Measurements from ENCODE around the gene ASPSCR1. TPM values are rescaled to one million over a fixed set of nuclear protein-coding genes. Genes with fewer than 3 reads are reported as not detected.
"Not testable (repeated sequence)": the region's sequence is repeated elsewhere in the genome, so short reads cannot be mapped to it uniquely, and the experiment has no call there.

Gene ASPSCR1
- total and polyA plus RNA-seq, 4 donors: 15.0 to 108 (median 30.4) TPM

GRCh38 chr17:81951785-81952684 is 25.4 kb upstream of the ASPSCR1 start:
- Histone ChIP-seq H3K27ac (ENCODE audit: low read depth in 1 of 2, low read length in 2 of 2) (no peak overlapping the region), H3K27me3 (ENCODE audit: control insufficient read depth in 1 of 2, insufficient read depth in 2 of 2, low read length in 1 of 2) (no peaks in the 10 kb centered on the region), H3K36me3 (ENCODE audit: control insufficient read depth in 1 of 2, insufficient read depth in 2 of 2, low read length in 1 of 2) (no peaks in the 10 kb centered on the region), H3K9me3 (ENCODE audit: control insufficient read depth, low read length) (no peaks in the 10 kb centered on the region), H3K4me3 (ENCODE audit: low read length in 2 of 2) (no peak overlapping the region), H3K4me1 (ENCODE audit: control insufficient read depth in 1 of 2, insufficient read depth in 2 of 2, low read length in 2 of 2) (no peaks in the 10 kb centered on the region)
- intact Hi-C loops (cut with DNase I): loop anchor here (10.0 kb wide), 1 partner anchor 203 kb away; no protein-coding TSS in a partner anchor
- ATAC-seq (ENCODE audit: low FRiP score) (no peak), DNase-seq (no peak)
- 53 to 54% methylated on average over 13 of the region's 13 CpGs for WGBS, 2 donors

GRCh38 chr17:81952792-81953228 is 24.6 kb upstream of the ASPSCR1 start:
- H3K4me3 ChIP-seq (ENCODE audit: low read length in 2 of 2): no peak overlapping the region
- DNase-seq (no peak), ATAC-seq (ENCODE audit: low FRiP score) (no peak)
- intact Hi-C loops (cut with DNase I): loop anchor here (10.0 kb wide), 1 partner anchor 202 kb away; no protein-coding TSS in a partner anchor
- no peaks in the 10 kb centered on the region for H3K27me3 ChIP-seq (ENCODE audit: control insufficient read depth in 1 of 2, insufficient read depth in 2 of 2, low read length in 1 of 2)
- no peaks in the 10 kb centered on the region for H3K36me3 ChIP-seq (ENCODE audit: control insufficient read depth in 1 of 2, insufficient read depth in 2 of 2, low read length in 1 of 2)
- H3K27ac ChIP-seq (ENCODE audit: low read depth in 1 of 2, low read length in 2 of 2): no peak overlapping the region
- no peaks in the 10 kb centered on the region for H3K4me1 ChIP-seq (ENCODE audit: control insufficient read depth in 1 of 2, insufficient read depth in 2 of 2, low read length in 2 of 2)
- no peaks in the 10 kb centered on the region for H3K9me3 ChIP-seq (ENCODE audit: control insufficient read depth, low read length)
- 54 to 57% methylated on average over 16 of the region's 16 CpGs for WGBS, 2 donors

DNA sequence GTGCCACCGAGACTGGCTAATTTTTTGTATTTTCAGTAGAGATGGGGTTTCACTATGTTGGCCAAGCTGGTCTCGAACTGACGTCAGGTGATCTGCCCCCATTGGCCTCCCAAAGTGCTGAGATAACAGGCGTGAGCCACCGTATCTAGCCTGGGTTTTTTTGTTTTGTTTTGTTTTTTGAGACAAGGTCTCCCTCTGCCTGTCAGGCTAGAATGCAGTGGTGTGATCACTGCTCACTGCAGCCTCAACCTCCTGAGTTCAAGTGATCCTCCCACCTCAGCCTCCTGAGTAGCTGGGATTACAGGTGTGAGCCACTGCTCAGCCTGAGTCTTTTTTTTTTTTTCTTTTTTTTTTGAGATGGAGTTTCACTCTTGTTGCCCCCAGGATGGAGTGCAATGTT is 24.0 kb upstream of the ASPSCR1 start:
- intact Hi-C loops (cut with DNase I): loop anchor here (10.0 kb wide), 1 partner anchor 201 kb away; no protein-coding TSS in a partner anchor
- not testable (repeated sequence) for H3K4me1 ChIP-seq (ENCODE audit: control insufficient read depth in 1 of 2, insufficient read depth in 2 of 2, low read length in 2 of 2); DNase-seq; ATAC-seq (ENCODE audit: low FRiP score); H3K27me3 ChIP-seq (ENCODE audit: control insufficient read depth in 1 of 2, insufficient read depth in 2 of 2, low read length in 1 of 2); H3K36me3 ChIP-seq (ENCODE audit: control insufficient read depth in 1 of 2, insufficient read depth in 2 of 2, low read length in 1 of 2); H3K4me3 ChIP-seq (ENCODE audit: low read length in 2 of 2); H3K9me3 ChIP-seq (ENCODE audit: control insufficient read depth, low read length); H3K27ac ChIP-seq (ENCODE audit: low read depth in 1 of 2, low read length in 2 of 2)
- 74 to 75% methylated on average over 5 of the region's 5 CpGs for WGBS, 2 donors

GRCh38 chr17:81954131-81955057 is 23.0 kb upstream of the ASPSCR1 start:
- H3K36me3 ChIP-seq (ENCODE audit: control insufficient read depth in 1 of 2, insufficient read depth in 2 of 2, low read length in 1 of 2): no peaks in the 10 kb centered on the region
- no peaks in the 10 kb centered on the region for H3K9me3 ChIP-seq (ENCODE audit: control insufficient read depth, low read length)
- WGBS, 2 donors: 83 to 85% methylated on average over 19 of the region's 19 CpGs
- DNase-seq (no peak), ATAC-seq (ENCODE audit: low FRiP score) (no peak)
- no peak overlapping the region for H3K4me3 ChIP-seq (ENCODE audit: low read length in 2 of 2)
- H3K27me3 ChIP-seq (ENCODE audit: control insufficient read depth in 1 of 2, insufficient read depth in 2 of 2, low read length in 1 of 2): no peaks in the 10 kb centered on the region
- intact Hi-C loops (cut with DNase I): loop anchor here (10.0 kb wide), 1 partner anchor 200 kb away; no protein-coding TSS in a partner anchor
- no peaks in the 10 kb centered on the region for H3K4me1 ChIP-seq (ENCODE audit: control insufficient read depth in 1 of 2, insufficient read depth in 2 of 2, low read length in 2 of 2)
- no peak overlapping the region for H3K27ac ChIP-seq (ENCODE audit: low read depth in 1 of 2, low read length in 2 of 2)

- no peaks in the 10 kb centered on the region for H3K9me3 ChIP-seq (ENCODE audit: control insufficient read depth, low read length)
- no peak overlapping the region for H3K4me3 ChIP-seq (ENCODE audit: low read length in 2 of 2)
- no peaks in the 10 kb centered on the region for H3K4me1 ChIP-seq (ENCODE audit: control insufficient read depth in 1 of 2, insufficient read depth in 2 of 2, low read length in 2 of 2)
- ATAC-seq (ENCODE audit: low FRiP score) (no peak), DNase-seq (no peak)
- H3K27me3 ChIP-seq (ENCODE audit: control insufficient read depth in 1 of 2, insufficient read depth in 2 of 2, low read length in 1 of 2): no peaks in the 10 kb centered on the region
- no peaks in the 10 kb centered on the region for H3K36me3 ChIP-seq (ENCODE audit: control insufficient read depth in 1 of 2, insufficient read depth in 2 of 2, low read length in 1 of 2)
- intact Hi-C loops (cut with DNase I): loop anchor here (10.0 kb wide), 1 partner anchor 200 kb away; no protein-coding TSS in a partner anchor
- no peak overlapping the region for H3K27ac ChIP-seq (ENCODE audit: low read depth in 1 of 2, low read length in 2 of 2)
- WGBS, 2 donors: 93% methylated on average over 21 to 26 of the region's 26 CpGs
Observed at GRCh38 chr17:81955058-81955681, 22.3 kb upstream of the ASPSCR1 start.

DNA sequence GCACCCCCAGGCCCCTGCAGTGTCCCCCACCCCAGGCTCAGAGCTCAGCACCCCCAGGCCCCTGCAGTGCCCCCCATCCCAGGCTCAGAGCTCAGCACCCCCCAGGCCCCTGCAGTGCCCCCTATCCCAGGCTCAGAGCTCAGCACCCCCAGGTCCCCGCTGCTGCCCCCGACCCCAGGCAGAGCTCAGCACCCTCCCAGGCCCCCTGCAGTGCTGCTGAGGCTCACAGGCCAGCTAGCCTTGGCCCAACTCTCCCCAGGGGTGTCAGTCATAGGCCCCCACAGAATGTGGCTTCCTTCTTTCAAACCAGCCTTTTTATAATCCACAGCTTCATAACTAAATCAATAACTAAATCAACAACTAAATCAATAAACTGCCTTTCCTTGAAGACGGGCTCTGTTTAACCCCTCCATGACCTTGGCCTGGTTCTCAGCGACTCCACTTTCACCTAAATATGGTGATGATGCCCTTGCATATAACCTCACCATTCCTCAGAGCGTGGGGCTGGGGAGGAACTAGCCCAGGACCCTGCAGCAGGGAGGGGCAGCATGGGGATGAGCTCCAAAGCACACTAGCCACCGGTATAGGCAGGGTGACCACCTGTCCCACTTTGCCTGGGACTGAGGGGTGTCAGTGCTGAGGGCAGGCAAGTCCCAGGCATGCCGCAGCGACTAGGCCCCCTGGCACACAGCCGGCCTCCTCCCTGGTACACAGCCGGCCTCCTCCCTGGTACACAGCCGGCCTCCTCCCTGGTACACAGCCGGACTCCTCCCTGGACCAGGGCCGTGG is 21.5 kb upstream of the ASPSCR1 start:
- Histone ChIP-seq H3K36me3 (ENCODE audit: control insufficient read depth in 1 of 2, insufficient read depth in 2 of 2, low read length in 1 of 2) (no peaks in the 10 kb centered on the region), H3K9me3 (ENCODE audit: control insufficient read depth, low read length) (no peaks in the 10 kb centered on the region), H3K4me1 (ENCODE audit: control insufficient read depth in 1 of 2, insufficient read depth in 2 of 2, low read length in 2 of 2) (no peaks in the 10 kb centered on the region), H3K27me3 (ENCODE audit: control insufficient read depth in 1 of 2, insufficient read depth in 2 of 2, low read length in 1 of 2) (no peaks in the 10 kb centered on the region), H3K4me3 (ENCODE audit: low read length in 2 of 2) (no peak overlapping the region), H3K27ac (ENCODE audit: low read depth in 1 of 2, low read length in 2 of 2) (no peak overlapping the region)
- WGBS, 2 donors: 80 to 82% methylated on average over 12 to 13 of the region's 13 CpGs
- intact Hi-C loops (cut with DNase I): loop anchor here (10.0 kb wide), 1 partner anchor 199 kb away; no protein-coding TSS in a partner anchor
- no peak for DNase-seq
- no peak for ATAC-seq (ENCODE audit: low FRiP score)

- ATAC-seq (ENCODE audit: low FRiP score) (no peak), DNase-seq (peak in 1 of 2 donors; percentile 76)
- no peaks in the 10 kb centered on the region for H3K27me3 ChIP-seq (ENCODE audit: control insufficient read depth in 1 of 2, insufficient read depth in 2 of 2, low read length in 1 of 2)
- WGBS, 2 donors: 88 to 89% methylated on average over 45 of the region's 45 CpGs
- intact Hi-C loops (cut with DNase I): loop anchor here (10.0 kb wide), 1 partner anchor 198 kb away; no protein-coding TSS in a partner anchor
- H3K4me1 ChIP-seq (ENCODE audit: control insufficient read depth in 1 of 2, insufficient read depth in 2 of 2, low read length in 2 of 2): no peaks in the 10 kb centered on the region
- H3K27ac ChIP-seq (ENCODE audit: low read depth in 1 of 2, low read length in 2 of 2): no peak overlapping the region
- H3K4me3 ChIP-seq (ENCODE audit: low read length in 2 of 2): no peak overlapping the region
- H3K9me3 ChIP-seq (ENCODE audit: control insufficient read depth, low read length): no peaks in the 10 kb centered on the region
- no peaks in the 10 kb centered on the region for H3K36me3 ChIP-seq (ENCODE audit: control insufficient read depth in 1 of 2, insufficient read depth in 2 of 2, low read length in 1 of 2)
Observed at GRCh38 chr17:81956607-81957589, 20.5 kb upstream of the ASPSCR1 start.

All from aorta (tissue), 5 donors.